OCI-LY1 (cell line): ENCODE data around the gene SRSF8.

Experiments used
- CTCF ChIP-seq: fragments of 200-600 bp; sonication (generic), shearing (Covaris generic); IDR thresholded peaks from 2 replicates; pipeline ENCODE4 v1.5.1; 2017; ENCODE audit warnings: mild to moderate bottlenecking, antibody characterized with exemption, low read length, moderate library complexity, mixed read lengths
- EZH2 ChIP-seq: fragments of 200-600 bp; sonication (generic), shearing (Covaris generic); IDR thresholded peaks from 2 replicates; pipeline ENCODE4 v1.8.0; 2017; ENCODE audit warnings: borderline replicate concordance, mixed run types, mild to moderate bottlenecking, antibody characterized with exemption, low read length, moderate library complexity, mixed read lengths

- TF ChIP-seq CTCF (no peak), EZH2 (no peak)
Measured at GRCh38 chr11:95024958-95025357, 41.8 kb upstream of the SRSF8 start, which contains the start of gene KDM4E.
